A204.1 (cell line): Measurements from ENCODE around the gene RNASEH2C.
"Not testable (repeated sequence)": the region's sequence is repeated elsewhere in the genome, so short reads cannot be mapped to it uniquely, and the experiment has no call there.

Experiments used
- FAIRE-seq: peaks from 2 replicates; lab custom pipeline; 2012; peaks lifted over from hg19 to GRCh38; lab: Jason Lieb, UNC

Gene RNASEH2C

GRCh38 chr11:65716774-65717405 is 3.7 kb downstream of the RNASEH2C start:
- FAIRE-seq, result no peak

DNA sequence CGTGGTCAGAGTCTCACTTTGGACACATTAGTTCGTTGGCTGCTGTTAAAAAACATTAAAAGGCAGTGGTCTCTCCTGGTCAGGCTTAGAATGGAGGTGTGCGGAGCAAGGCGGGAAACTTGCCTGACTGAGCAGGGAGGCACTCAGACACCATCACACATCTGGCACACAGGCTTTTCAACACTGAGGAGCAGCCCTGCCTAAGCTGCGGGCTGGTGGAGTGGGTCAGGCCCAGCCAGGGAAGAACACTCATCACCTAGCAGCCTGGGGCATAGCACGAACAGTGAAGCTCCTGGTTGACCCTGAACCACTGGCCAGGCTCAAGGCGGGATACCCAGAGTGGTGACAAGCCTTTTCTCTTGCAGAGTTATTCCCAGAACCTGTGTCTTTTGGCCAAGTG is 4.3 kb downstream of the RNASEH2C start:
- FAIRE-seq, result no peak

- no peak for FAIRE-seq
These were observed 6.2 kb downstream of the RNASEH2C start for GRCh38 chr11:65714433-65714832.

DNA sequence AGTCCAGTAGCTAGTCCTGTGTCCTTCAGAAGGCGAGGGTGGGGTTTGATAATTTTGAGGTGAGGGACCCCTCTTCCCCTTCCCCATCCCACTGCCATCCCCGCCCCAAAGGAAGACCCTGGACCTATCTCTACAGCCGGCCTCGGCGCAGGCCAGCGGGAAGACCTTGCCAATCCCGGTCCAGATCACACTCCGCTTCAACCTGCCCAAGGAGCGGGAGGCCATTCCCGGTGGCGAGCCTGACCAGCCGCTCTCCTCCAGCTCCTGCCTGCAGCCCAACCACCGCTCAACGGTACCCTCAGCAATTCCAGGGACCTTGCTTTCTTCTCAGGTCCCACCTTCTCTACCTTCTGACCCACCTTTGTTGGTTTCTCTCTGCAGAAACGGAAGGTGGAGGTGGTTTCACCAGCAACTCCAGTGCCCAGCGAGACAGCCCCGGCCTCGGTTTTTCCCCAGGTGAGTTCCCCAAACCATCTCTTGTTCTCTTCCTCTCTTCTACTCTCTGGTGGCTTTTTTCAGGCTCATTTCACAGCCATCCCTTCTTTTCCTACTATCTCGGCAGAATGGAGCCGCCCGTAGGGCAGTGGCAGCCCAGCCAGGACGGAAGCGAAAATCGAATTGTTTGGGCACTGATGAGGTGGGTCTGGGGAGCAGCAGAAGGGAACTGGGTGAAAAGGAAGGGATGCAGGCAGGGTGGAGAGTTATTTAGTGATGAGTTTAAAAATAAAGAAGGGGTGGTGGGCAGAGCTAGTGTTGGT is 7.2 kb downstream of the RNASEH2C start:
- no peak for FAIRE-seq

- FAIRE-seq, result no peak
These were observed 7.9 kb downstream of the RNASEH2C start for GRCh38 chr11:65712633-65713076.

- FAIRE-seq, result peak; percentile 92
These were observed 8.6 kb downstream of the RNASEH2C start, which contains the start of gene KAT5 for GRCh38 chr11:65711785-65712632. Gene KAT5 (plus strand): TSS chr11:65712252. CDS start chr11:65712268, 16 bp downstream.

DNA sequence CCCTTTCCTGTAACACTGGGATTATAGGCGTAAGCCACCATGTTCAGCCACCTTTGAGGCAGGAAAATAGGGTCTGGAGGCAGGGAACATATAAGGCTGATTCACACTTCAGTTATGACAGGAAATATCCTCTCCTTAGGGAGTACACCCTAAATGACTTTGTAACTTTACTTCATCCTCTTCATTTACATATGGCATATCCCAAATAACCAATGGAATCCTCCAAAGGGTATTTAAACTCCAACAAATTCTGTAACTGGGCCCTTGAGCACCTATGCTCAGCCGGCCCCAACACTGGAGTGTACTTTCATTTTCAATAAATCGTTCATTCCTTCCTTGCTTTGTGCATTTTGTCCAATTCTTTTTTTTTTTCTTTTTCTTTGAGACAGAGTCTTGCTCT is 10.2 kb downstream of the RNASEH2C start:
- FAIRE-seq, result no peak

DNA sequence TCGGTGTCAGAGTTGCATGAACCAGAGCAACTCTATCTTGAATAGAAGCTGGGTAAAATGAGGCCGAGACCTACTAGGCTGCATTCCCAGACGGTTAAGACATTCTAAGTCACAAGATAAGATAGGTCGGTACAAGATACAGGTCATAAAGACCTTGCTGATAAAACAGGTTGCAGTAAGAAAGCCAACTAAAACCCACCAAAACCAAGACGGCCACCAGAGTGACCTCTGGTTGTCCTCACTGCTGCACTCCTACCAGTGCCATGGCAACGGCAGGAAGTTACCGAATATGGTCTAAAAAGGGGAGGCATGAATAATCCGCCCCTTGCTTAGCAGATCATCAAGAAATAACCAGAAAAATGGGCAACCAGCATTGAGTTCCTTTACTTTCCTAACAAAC is 10.9 kb downstream of the RNASEH2C start:
- FAIRE-seq, result no peak

DNA sequence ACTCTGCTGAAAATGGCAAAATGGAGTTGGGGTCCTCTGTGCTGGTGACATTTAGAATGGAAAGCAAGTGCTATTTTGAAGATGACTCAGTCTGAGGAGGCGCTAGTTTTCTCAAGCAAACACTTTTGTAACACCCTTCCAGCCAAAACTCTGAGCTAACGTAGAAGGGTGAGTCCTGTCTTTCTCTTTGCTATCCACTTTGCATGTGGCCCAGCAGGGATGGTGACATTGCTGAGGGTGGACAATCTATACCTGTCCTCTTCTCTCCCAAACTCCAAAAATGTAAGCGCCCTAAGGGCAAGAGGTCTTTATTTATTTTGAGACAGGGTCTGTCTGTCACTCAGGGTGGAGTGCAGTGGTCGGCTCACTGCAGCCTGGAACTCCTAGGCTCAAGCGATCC is 12.1 kb downstream of the RNASEH2C start:
- no peak for FAIRE-seq

- FAIRE-seq, result not testable (repeated sequence)
These were observed 13.6 kb downstream of the RNASEH2C start for GRCh38 chr11:65707002-65707401.

DNA sequence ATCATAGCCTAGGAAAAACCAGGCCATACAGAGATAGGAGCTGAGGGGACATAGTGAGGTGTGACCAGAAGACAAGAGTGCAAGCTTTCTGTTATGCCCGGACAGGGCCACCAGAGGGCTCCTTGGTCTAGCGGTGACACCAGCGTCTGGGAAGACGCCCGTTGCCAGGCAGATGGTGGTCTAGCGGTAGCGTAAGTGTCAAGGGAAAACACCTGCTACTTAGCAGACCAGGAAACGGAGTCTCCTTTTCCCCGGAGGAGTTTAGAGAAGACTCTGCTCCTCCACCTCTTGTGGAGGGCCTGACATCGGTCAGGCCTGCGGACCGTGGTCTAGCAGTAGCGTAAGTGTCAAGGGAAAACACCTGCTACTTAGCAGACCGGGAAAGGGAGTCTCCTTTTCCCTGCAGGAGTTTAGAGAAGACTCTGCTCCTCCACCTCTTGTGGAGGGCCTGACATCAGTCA is 14.3 kb downstream of the RNASEH2C start:
- not testable (repeated sequence) for FAIRE-seq

DNA sequence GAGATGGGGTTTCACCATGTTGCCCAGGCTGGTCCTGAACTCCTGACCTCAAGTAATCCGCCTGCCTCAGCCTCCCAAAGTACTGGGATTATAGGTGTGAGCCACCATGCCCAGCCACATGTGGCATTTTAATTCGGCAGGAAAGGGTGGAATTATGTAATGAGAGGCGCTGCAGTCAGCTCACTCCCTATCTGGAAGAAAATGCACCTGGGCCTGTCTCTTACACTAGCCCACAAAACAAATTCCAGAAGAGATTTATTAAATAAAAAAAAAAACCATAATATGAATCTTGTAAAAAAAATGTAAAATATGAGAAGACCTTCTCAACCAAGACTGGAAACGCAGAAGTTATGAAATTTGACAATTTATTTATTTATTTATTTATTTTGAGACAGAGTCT is 16.8 kb downstream of the RNASEH2C start:
- no peak for FAIRE-seq

GRCh38 chr11:65701686-65702085 is 18.9 kb downstream of the RNASEH2C start:
- FAIRE-seq, result no peak

DNA sequence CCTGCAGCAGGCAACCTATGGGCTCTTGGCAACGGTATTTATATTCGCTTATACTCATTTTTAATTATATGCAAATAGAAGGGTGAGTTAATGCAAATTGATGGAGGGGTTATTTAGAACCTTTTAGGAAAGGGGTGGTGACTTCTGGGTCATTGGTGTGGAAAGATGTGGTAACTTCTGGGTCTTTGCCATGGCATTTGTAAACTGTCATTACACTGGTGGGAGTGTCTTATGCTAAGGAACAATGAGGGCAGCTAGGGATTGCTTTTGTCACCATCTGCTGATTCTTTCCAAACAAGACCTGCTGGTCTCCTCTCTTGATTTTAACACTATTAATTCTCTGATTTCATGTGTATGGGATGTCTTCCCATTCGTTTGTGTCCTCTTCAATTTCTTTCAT is 20.2 kb downstream of the RNASEH2C start:
- FAIRE-seq, result no peak

GRCh38 chr11:65699306-65699705 is 21.3 kb downstream of the RNASEH2C start:
- FAIRE-seq, result no peak

GRCh38 chr11:65698205-65698604 is 22.4 kb downstream of the RNASEH2C start:
- FAIRE-seq, result no peak

DNA sequence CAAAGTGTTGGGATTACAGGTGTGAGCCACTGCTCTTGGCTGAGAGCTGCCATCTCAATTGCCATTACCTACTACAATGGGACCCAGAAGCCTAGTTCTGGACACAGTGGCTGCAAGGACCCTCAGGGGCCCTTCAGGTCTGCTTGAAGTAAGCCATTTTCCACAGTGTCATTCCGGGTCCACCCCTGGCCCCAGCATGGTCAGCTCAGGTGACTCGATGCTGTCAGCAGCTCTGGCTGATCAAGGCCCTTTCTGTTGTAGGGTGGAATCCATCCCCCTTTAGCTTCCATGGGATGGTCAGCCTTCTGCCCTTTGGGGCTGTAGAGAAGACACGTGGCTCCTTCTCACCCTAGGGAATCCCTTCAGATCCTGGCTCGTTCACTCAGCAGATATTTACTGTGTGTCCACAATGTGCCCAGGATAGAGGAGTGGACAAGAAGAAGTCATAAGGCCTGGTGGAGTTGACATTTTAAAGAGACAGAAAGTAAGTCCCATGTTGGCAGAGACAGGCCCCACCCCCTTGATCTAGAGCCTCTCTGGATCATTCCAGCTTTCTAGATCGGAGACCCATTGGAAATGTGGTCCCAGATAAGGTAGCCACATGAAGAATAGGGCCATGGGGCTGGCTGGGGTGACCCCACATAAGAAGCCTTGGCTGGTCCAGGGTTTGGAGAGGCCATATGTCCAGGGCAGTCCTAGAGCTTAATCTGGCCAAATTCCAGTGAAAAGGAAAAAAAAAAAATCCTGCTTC is 23.6 kb downstream of the RNASEH2C start:
- FAIRE-seq, result no peak

DNA sequence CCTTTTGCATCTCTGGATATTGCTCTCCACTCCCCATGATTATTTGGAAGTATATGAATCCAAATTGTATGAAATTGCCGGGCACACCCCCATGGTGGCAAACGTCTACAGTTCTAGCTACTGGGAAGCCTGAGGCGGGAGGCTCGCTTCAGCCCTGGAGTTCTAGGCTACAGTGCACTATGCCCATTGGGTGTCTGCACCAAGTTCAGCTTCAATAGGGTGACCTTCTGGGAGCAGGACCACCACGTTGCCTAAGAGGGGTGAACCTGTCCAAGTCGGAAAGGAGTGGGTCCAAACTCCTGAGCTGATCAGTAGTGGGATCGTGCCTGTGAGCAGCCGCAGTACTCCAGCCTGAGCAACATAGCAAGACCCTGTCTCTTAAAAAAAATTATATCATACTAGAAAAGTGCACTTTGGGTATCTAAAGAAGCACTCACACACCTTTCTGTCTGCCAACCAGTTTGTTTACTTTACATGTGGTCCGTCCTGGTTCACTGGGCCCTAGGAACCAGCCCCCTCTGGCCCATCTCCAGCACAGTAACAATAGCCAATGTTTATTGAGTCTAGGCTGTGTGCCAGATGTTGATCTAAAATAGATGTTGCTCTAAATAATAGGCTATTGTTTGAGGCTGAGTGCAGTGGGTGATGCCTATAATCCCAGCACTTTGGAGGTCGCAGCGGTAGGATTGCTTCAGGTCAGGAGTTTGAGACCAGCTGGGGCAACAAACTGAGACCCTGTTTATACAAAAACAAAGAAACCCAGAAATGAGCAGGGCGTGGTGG is 24.9 kb downstream of the RNASEH2C start:
- no peak for FAIRE-seq

DNA sequence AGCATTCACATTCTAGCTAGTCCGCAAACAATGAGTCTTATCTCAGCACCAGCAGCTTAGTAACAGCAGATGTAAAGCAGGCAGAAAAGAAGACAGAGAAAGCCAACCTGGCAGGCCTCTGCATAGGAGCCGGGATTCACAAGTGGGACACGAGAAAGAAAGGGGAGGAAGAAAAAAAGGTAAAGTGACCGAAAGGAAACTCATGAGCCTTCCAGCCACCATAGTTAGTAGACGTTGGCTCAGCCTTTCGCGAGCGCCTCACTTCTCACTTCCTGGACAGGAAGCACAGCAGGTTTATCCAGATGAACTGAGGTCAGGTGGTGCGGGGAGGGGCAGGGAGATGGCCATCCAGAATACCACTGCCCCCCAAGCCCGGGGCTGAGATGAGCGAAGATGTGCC is 28.2 kb downstream of the RNASEH2C start:
- FAIRE-seq, result no peak

- not testable (repeated sequence) for FAIRE-seq
These were observed 28.8 kb downstream of the RNASEH2C start for GRCh38 chr11:65691847-65692246.

DNA sequence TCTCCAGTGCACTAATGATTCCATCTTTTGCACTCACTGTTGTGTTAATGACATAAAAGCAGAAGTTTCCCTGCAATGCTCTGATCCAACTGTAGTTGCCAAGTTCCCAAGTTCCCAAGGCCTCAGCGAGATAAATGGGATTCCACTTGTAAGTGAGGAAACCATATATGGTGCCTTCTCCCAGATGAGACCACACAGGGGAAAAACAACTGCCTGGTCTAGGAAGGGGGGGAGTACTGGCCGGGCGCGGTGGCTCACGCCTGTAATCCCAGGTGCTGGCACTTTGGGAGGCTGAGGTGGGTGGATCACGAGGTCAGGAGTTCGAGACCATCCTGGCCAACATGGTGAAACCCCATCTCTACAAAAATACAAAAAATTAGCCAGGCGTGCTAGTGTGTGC is 34.6 kb downstream of the RNASEH2C start:
- no peak for FAIRE-seq
